HepG2 (cell line): ENCODE measurements around the gene NR1I2. TPM values are rescaled to one million over a fixed set of nuclear protein-coding genes. Genes with fewer than 3 reads are reported as not detected.
A peak's percentile ranks its signal among the peaks of the same experiment; 100 is the strongest.

ENCODE experiments used
- ATM ChIP-seq: fragments of 450-650 bp; IDR thresholded peaks from 2 replicates; pipeline ENCODE4 v1.7.1; 2017; ENCODE audit warnings: mild to moderate bottlenecking, borderline replicate concordance
- BCL6 ChIP-seq: IDR thresholded peaks from 2 replicates; pipeline ENCODE4 v1.6.1; 2016; ENCODE audit warnings: missing genetic modification reagents, missing compliant biosample characterization
- CBX1 ChIP-seq: IDR thresholded peaks from one replicate; pipeline ENCODE4 v1.6.1; 2016; ENCODE audit warnings: antibody characterized with exemption, low read depth
- CREB1 ChIP-seq, 2 experiments: fragments of 450-650 bp in 1 of 2; IDR thresholded peaks; 2 replicates each; pipeline ENCODE4 v1.6.1; 2016 to 2017; ENCODE audit warnings: control low read depth in 1 of 2, mild to moderate bottlenecking in 1 of 2, missing compliant biosample characterization in 1 of 2, missing genetic modification characterization in 1 of 2
- ERF ChIP-seq: IDR thresholded peaks from 2 replicates; pipeline ENCODE4 v1.6.1; 2018; ENCODE audit warnings: missing biosample characterization, missing genetic modification reagents
- MAX ChIP-seq: IDR thresholded peaks from 2 replicates; pipeline ENCODE4 v1.6.1; 2012; ENCODE audit warnings: inconsistent platforms
- MIXL1 ChIP-seq: IDR thresholded peaks from 2 replicates; pipeline ENCODE4 v1.6.1; 2016
- PCBP2 ChIP-seq: fragments of 200-400 bp; formaldehyde crosslinking; optimal IDR thresholded peaks from 2 replicates; pipeline ENCODE3; 2018; ENCODE audit warnings: low read length, low read depth; ENCODE audit not compliant: poor library complexity, severe bottlenecking
- SALL2 ChIP-seq: sonication (generic); formaldehyde crosslinking; IDR thresholded peaks from 2 replicates; pipeline ENCODE4 v1.8.1; 2023; ENCODE audit warnings: mild to moderate bottlenecking, missing genetic modification reagents, inconsistent platforms
- SSRP1 ChIP-seq: IDR thresholded peaks from 2 replicates; pipeline ENCODE4 v1.6.1; 2016; ENCODE audit warnings: control low read depth
- TRIM24 ChIP-seq: sonication (generic); formaldehyde crosslinking; IDR thresholded peaks from 2 replicates; pipeline ENCODE4 v1.8.0; 2022; ENCODE audit warnings: mild to moderate bottlenecking, missing genetic modification reagents
- ZBTB25 ChIP-seq: IDR thresholded peaks from 2 replicates; pipeline ENCODE4 v1.6.1; 2018; ENCODE audit warnings: missing genetic modification reagents
- ZBTB4 ChIP-seq: sonication (generic); formaldehyde crosslinking; IDR thresholded peaks from 2 replicates; pipeline ENCODE4 v1.4.0; 2020; ENCODE audit warnings: missing genetic modification reagents, mild to moderate bottlenecking, borderline replicate concordance
- ZNF20 ChIP-seq: sonication (generic); formaldehyde crosslinking; IDR thresholded peaks from 2 replicates; pipeline ENCODE4 v1.4.0; 2020; ENCODE audit warnings: mild to moderate bottlenecking, moderate library complexity, missing genetic modification reagents
- ZNF317 ChIP-seq: sonication (generic); formaldehyde crosslinking; IDR thresholded peaks from 2 replicates; pipeline ENCODE4 v1.5.0; 2020; ENCODE audit warnings: mild to moderate bottlenecking, missing genetic modification reagents
- ZNF331 ChIP-seq: sonication (generic); formaldehyde crosslinking; IDR thresholded peaks from 2 replicates; pipeline ENCODE4 v1.4.0; 2020; ENCODE audit warnings: missing genetic modification reagents
- ZNF33A ChIP-seq: sonication (generic); formaldehyde crosslinking; IDR thresholded peaks from 2 replicates; pipeline ENCODE4 v1.5.1; 2020; ENCODE audit warnings: missing genetic modification reagents, mild to moderate bottlenecking, moderate library complexity, borderline replicate concordance
- ZNF451 ChIP-seq: sonication (generic); formaldehyde crosslinking; IDR thresholded peaks from 2 replicates; pipeline ENCODE4 v1.5.0; 2020; ENCODE audit warnings: mild to moderate bottlenecking, missing genetic modification reagents
- ZNF468 ChIP-seq: sonication (generic); formaldehyde crosslinking; IDR thresholded peaks from 2 replicates; pipeline ENCODE4 v1.8.0; 2022; ENCODE audit warnings: mild to moderate bottlenecking, moderate library complexity, missing genetic modification reagents
- ZNF550 ChIP-seq: sonication (generic); formaldehyde crosslinking; IDR thresholded peaks from 2 replicates; pipeline ENCODE4 v1.4.0; 2020; ENCODE audit warnings: mild to moderate bottlenecking, missing genetic modification reagents, borderline replicate concordance
- ZNF574 ChIP-seq: sonication (generic); formaldehyde crosslinking; IDR thresholded peaks from 2 replicates; pipeline ENCODE4 v1.4.0; 2020; ENCODE audit warnings: missing genetic modification reagents
- ZNF605 ChIP-seq: sonication (generic); formaldehyde crosslinking; IDR thresholded peaks from 2 replicates; pipeline ENCODE4 v1.8.0; 2022; ENCODE audit warnings: mild to moderate bottlenecking, missing genetic modification reagents
- ZNF639 ChIP-seq: conservative IDR thresholded peaks from 2 replicates; pipeline ENCODE4 v1.6.1; 2018; ENCODE audit warnings: missing genetic modification reagents
- ZNF883 ChIP-seq: sonication (generic); formaldehyde crosslinking; IDR thresholded peaks from 2 replicates; pipeline ENCODE4 v1.5.1; 2020; ENCODE audit warnings: mild to moderate bottlenecking, missing genetic modification reagents; ENCODE audit errors: not compliant biosample characterization
- polyA plus RNA-seq, 8 experiments: library from polyadenylated mRNA; depleted of rRNA in 3 of 8; stranded (reverse) in 7 of 8; unstranded in 1 of 8; fragments of >200 nt; fragmentation: Illumina TruSeq in 4 of 8; extraction: Trizol in 4 of 8; gene quantifications; 2 replicates each; pipeline versions ENCODE4 v1.2.1 to v1.2.3, GENCODE V29; 2011 to 2016; ENCODE audit warnings: low read depth in 4 of 8, missing spikeins in 1 of 8, mixed read lengths in 1 of 8; ENCODE audit not compliant: insufficient read depth in 1 of 8
- total RNA-seq, 5 experiments: library from RNA; depleted of rRNA; stranded (reverse); fragments of >200 nt; fragmentation: Illumina TruSeq; extraction: Trizol; gene quantifications; 2 replicates each; pipeline ENCODE4 v1.2.3, GENCODE V29; 2016; ENCODE audit warnings: low read depth in 1 of 5

Gene NR1I2
- total and polyA plus RNA-seq, 2 of the 13 experiments (the other 11 are each of a cell fraction or from before 2014, with no cell fraction given): 8.8 to 13.4 TPM

- TF ChIP-seq ZNF574 (peak; percentile 44), ZNF331 (CRISPR knock-in tag) (peak; percentile 60; the same call in 1 of the 2 replicates), CREB1 (IDR thresholded peaks at IDR 0.05) (no peak), CREB1 (CRISPR knock-in tag; IDR thresholded peaks at IDR 0.05) (peak; percentile 46; the same call in 1 of the 2 replicates), MIXL1 (CRISPR knock-in tag) (peak; percentile 75; the same call in 1 of the 2 replicates), ZBTB4 (no peak), ZBTB25 (no peak), BCL6 (0 out of 2 replicates have a peak, but pooled peaks have one; percentile 38), SSRP1 (CRISPR knock-in tag) (no peak), MAX (peak; percentile 81), SALL2 (CRISPR knock-in tag) (no peak), ZNF20 (no peak), ZNF883 (CRISPR knock-in tag) (no peak), ZNF550 (no peak), ATM (no peak), CBX1 (no peak), ZNF33A (no peak), ERF (CRISPR knock-in tag) (peak; percentile 56; the same call in 1 of the 2 replicates), PCBP2 (no peak), ZNF451 (CRISPR knock-in tag) (no peak), ZNF468 (CRISPR knock-in tag) (no peak), TRIM24 (CRISPR knock-in tag) (no peak), ZNF317 (CRISPR knock-in tag) (peak; percentile 79; the same call in 1 of the 2 replicates), ZNF639 (CRISPR knock-in tag) (no peak), ZNF605 (CRISPR knock-in tag) (peak; percentile 48; the same call in 1 of the 2 replicates)
These were observed 43.9 kb downstream of the NR1I2 start (continued) for GRCh38 chr3:119825820-119826219.
